Fibroblast of peridontal ligament (primary cell): ENCODE measurements around the gene DYRK2.

Source experiments
- DNase-seq: peaks from one replicate; pipeline ENCODE4 v3.0.0-alpha.2; 2010; ENCODE audit errors: extremely low read depth

DYRK2 gene

DNA sequence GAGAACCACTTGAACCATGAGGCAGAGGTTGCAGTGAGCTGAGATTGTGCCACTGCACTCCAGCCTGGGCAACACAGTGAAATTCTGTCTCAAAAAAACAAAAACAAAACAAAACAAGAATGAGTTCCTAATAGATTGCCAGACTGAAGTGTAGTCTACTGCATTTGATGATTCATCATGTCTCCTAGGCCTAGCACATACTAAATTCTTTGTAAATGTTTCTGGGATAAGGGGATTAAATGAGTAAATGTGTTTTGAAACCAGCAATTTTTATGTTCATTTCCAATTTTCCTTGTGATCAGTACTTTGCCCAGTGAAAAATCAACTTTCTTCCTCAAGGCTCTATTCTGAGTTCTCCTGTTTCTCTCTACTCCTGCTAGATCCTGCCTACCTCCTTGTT is 2.9 kb upstream of the DYRK2 start:
- peak; percentile 56 for DNase-seq

DNA sequence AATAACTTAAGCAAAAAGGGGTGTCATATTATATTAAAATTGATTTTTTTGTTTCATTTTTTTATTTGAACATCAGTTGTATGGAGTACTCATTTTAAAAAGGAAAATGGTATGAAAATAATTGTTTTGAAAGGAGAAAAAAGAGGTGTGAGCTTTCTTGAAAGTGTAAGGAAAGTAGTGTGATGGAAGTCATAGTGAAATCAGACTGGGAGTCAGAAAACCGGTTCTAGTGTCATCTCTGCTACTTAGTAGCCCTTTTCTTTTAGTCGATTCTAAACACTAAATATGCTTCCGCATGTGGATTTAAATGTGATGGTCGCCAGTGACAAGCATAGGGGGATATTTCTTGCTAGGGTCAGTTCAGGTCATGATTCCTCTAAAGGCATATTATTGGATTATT is 1.8 kb upstream of the DYRK2 start:
- no peak for DNase-seq

DNA sequence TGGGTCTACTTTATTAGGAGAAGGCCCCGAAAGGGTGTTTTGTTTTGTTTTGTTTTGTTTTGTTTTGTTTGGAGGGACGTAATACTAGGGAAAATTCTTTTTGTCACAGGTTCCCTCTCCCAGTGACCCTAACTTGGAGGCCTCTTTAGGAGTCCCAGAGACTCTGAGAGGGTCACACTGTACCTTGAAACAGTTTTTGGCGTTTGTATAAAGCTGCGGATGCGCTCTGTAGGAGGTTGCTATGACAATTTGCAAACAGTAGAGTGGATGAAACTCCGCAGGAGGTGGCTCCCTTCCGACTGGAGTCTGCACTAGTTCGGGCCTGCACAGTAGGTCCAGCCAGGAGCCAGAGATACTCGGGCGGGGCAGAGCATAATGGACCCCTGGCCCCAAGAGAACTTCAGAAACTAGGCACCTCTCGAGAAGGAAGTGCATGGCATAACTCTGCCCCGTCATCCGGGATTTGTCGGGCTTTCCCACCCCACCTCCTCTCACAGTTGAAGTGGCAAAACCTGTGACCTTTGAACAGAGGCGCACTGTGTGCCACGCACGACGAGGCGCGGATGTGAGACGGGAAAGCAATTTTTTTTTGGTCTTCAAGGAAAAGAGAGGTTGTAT is 1.3 kb upstream of the DYRK2 start:
- DNase-seq: no peak

DNA sequence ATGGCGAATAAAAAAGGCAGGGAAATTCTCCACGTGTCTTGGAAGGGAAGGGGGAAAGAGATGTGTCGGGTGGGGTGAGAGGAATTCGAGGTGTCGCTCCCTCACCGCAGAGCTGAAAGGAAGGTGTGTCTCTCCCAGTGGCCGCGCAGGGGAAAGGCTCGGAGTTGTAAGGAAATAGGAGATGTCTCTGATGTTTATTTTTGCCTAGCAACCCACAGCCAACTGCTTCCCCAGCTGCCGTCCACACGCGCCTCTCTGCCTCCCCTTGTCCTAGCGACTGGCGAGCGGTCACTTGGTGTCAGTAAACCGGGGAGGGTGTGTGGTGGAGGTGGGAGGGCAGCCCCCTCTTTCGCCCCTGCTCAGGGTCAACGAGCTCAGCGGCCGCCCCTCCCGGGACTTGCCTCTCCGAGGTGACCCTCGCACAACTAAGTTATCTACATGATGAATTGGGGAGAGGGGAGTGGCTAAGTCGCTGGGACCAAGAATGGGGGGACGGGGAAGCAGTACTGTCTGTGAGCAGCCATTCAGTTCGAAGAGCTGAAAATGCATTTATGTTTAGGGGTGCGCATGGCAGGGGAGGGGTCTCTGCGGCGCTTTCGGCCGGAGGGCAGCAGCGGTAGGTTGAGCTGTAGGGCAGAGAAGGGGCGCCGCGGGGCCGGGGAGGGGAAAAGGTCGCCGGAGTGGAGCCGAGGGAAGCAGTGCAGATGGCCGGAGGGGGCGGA is 585 bp upstream of the DYRK2 start:
- peak; percentile 82 for DNase-seq

DNA sequence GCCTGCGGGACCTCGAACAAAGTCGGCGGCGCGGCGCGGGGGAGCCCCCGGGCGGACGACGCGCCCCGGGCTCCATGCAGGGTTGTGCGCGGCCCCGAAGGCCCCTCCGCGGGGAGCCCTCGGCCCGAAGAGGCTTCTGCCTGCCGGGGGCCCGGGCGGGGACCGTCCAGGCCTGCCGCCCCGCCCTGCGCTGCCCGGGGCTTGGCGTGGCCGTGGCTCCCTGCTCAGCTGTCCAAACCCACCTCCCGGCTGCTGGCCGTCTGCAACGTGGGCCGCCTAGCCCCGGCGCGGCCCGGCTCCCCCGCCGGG is 670 bp downstream of the DYRK2 start:
- DNase-seq: no peak

DNA sequence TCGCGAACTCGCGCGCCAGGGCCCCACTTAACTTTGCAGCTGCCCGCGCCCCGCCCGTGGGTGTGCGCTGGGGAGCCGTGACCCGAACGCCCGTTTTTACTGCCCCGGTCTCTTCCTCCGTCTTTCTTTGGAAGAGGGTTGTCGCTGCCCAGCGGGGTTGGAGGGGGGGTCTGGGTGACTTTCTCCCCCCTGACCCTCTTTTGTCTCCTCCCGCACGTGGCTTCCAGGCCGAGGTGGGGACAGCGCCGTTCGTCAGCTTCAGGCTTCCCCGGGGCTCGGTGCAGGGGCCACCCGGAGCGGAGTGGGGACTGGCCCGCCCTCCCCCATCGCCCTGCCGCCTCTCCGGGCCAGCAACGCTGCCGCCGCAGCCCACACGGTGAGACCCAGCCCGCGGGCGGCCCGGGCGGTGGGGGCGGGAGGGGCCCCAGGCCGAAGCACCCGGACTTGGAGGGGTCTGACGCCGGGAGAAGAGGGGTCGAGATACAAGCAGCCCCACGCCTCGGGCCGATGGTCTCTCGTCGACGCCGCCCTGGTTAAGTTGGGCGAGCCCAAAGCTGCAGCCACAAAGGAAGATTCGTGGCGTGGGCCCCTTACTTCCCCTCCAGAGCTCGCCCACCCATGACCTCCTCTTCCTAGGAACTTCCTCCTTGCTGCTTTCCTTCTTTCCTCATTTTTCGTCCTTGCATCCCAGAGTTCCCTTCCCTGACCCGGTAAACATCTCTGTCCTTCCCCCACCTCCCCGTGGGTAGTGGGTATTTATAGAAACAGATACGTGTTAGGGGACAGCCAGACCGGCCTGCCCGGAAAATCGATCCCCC is 1.2 kb downstream of the DYRK2 start:
- DNase-seq: no peak

DNA sequence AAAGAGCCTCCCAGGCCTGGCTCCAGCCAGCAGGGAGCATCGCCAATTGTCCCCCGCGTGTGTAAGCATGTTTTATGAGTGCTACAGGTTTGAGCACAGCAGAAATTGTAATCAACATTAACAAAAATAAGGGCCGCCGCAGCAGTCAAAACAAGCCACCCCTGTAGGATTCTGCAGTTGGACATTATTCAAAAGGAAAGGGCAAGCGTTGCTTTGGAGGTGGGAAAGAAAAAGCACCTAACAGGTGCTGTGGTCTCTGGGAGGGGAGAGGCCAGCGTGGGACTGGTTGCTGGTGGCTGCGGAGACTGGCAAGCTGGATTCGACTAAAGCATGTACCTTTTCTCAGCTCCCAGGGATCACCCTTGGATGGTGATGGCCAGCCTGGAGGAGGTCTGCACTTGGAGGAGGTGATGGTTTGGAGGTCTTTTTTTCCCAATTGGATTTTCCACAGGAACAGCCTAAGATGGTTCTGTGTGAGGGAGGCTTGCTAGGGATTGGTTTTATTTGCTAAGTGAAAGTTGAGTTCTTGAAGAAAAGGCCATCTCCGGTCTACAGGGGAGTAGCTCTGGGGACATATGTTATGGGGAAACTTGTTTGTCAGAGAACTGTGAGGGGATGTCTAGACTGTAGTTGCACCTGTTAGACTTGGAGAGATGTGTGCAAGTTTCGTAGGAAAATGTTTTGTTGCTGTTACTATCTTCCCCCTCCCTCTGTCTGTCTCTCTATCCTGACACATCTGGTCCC is 2.0 kb downstream of the DYRK2 start:
- DNase-seq: no peak

DNA sequence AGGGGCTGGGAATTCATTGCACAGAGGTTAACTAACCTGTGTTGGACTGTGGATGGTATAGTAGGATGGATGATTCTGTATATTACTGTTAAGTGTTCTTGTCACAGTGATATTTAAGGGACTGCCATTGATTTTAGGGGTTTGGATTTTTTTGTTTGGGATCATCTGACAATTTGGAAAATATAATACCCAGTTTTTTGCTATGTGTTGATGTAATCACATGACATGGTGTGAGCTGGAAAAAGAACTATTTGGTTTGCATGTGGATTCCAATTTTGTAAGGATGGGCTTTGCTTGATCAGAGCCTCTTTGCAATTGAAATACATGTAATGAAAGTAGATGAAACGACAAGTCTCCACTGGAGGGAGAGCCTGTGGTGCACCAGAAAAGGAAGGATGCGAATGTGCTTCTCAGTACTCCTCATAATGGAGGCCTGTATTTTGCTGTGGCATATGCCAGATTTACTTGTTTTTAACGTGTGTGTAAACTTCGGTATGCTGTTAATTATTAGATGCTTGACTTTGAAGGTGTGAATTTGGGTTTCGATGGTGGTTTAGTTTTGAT is 2.7 kb downstream of the DYRK2 start:
- DNase-seq: peak; percentile 74

DNA sequence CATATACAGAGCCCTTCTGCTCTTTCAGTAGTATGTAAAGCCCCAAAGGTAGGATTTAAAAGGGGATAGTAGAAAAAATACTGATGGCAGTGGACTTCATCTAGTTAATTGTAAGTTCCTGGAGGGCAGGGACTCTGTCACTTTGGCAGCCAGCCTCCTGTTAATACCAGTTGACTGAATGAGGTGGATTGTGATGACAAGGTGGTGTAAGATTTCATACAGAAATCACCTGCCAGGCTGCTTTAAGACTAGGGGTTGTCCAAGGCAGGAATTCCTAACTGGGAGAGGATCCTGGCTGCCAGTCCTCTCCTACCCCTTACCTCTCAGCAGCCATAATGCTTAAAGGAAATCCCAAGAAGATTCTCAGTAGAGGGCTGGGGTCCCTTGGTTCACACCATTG is 7.3 kb downstream of the DYRK2 start:
- DNase-seq: no peak

DNA sequence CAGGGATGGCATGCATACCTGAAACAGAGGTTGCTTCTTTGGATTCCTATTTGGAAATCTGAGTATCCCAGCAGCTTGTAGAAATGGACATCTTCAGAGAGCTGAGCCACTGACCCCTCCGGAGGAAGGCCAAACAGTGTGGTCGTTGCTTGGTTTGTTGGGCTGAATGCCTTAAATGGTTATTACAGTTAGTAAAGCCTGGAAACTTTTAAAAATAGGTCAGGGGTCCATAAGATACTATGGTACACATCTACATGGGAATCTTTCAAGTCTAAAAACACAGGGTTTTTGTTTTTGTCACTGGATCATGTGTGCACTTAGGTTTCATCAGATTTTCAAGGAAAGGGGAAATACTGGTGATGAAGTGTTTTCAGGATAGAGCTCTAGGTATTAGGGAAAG is 7.7 kb downstream of the DYRK2 start:
- DNase-seq: peak; percentile 22

DNA sequence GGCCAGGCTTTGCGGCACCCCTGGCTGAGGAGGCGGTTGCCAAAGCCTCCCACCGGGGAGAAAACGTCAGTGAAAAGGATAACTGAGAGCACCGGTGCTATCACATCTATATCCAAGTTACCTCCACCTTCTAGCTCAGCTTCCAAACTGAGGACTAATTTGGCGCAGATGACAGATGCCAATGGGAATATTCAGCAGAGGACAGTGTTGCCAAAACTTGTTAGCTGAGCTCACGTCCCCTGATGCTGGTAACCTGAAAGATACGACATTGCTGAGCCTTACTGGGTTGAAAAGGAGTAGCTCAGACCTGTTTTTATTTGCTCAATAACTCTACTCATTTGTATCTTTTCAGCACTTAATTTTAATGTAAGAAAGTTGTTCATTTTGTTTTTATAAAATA is 9.9 kb downstream of the DYRK2 start:
- DNase-seq: no peak

DNA sequence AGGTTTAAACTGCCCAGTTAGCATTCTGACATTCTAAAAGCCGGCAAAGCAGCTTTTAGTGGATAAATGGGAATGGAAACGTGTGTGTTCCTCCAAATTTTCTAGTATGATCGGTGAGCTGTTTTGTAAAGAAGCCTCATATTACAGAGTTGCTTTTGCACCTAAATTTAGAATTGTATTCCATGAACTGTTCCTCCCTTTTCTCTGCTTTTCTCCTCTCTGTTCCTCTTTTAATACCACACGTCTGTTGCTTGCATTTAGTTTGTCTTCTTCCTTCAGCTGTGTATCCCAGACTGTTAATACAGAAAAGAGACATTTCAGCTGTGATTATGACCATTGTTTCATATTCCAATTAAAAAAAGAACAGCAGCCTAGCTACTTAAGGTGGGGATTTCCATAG is 10.7 kb downstream of the DYRK2 start:
- no peak for DNase-seq

DNA sequence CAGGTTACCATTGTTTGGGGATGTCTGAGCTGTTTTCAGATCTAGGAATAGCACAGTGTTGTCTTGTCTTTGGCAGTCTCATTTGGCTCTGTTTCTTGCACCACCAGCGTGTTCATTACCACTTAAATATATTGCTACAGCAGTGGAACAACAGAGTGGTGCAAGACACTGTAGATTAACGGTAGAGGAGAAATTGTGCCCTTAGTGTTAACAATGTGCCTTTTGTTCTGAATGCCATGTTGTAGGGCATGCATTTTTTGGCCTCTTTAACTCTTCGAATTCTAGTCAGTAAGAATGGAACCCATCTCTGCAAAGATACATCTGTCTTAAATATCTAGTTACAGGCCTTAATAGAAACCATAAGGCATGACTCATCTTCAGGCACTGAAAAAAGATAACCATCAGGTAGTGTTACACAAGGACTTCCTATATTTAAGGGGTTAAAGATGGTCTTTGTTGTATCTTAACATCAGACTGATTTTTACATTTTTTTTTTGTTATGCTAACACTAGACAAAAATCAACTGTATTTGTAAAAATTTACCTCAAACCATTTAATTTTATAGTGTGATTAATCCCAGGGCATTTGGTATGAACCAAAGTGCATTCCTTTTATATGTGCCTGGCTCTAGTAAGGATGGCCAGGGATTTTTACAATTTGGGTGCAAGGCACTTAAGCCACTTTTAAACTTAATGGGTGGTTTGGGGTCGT is 12.9 kb downstream of the DYRK2 start:
- peak; percentile 66 for DNase-seq

DNA sequence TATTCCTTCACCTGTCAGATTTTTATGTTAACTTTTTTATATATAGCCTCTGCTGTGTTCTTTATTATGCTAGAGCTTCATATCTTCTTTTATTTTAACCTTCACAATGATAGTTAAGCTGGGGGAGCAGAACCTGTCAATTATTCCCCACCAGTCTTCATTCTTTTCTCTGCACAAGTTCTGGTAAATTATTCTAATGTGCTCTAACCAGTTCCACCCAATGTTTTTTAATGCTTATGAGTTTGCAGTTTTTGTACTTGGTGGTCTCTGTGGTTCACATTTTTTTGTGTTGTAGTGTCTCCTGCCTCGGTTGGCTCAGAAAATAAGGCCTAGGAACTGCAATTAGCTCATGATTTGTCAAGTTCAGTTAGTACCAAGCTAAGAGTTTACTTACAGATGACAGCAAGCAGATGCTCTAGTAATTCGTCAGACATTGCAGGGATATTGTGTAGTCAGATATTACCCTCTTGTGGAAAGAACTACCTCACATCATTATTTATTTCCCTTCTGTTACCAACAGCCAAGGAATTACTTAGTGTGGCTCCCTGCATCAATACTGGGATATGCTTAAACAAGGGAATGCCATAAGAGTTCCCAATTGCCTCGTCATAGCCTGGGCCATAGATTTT is 14.5 kb downstream of the DYRK2 start:
- peak; percentile 85 for DNase-seq

DNA sequence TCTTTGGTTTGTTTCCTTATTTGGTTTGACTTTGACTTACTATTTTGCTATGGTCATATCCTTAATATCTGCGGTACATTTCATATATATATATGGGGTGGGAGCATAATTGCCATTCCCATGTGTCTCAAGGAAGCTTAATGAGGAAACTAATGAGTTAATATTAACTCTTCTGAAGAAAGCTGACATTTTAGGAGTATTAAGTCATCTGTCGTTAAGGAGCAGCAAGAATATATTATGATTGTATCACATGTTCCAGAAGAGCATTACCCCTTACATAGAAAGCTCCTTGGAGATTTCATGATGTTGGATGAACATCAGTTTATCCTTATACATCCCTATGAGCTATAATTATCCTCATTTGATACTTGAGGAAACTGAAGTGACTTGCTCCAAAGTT is 15.6 kb downstream of the DYRK2 start:
- no peak for DNase-seq

DNA sequence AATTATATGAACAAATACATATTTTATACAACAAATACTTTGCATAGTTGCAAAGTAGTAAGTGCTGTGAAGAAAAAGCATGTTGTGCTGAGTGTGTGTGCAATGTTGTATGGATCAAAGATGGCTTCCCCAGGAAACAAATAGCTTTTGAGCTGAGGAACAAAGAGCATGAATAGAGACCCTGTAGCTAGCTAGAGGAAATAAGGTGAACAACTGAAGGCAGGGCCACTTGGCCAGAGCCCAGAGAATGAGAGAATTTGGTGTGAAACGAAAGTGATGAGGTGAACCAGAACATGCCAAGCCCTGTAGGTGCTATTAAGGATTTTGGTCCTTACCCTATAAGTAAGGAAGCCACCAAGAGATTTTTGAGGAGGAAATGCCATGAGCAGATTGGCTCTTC is 17.1 kb downstream of the DYRK2 start:
- DNase-seq: no peak

DNA sequence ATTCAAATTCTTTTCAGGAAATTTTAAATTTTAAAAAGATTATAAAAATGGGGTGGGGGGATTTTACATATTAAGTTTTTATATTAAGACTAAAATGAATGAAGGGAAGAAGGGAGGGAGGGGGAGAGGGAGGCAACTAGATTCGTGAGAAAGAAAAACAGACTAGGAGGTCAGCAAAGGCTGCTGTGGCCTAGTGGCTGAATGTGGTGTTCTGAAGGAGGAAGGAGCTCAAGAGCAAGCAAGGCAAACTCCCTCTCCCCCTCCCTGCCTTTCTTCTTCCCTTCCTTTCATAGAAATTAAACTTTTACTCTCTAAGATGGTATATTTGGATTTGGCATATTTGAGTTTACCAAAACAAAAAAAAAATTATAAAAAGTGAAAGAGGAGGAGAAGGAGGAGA is 18.1 kb downstream of the DYRK2 start:
- DNase-seq: no peak

DNA sequence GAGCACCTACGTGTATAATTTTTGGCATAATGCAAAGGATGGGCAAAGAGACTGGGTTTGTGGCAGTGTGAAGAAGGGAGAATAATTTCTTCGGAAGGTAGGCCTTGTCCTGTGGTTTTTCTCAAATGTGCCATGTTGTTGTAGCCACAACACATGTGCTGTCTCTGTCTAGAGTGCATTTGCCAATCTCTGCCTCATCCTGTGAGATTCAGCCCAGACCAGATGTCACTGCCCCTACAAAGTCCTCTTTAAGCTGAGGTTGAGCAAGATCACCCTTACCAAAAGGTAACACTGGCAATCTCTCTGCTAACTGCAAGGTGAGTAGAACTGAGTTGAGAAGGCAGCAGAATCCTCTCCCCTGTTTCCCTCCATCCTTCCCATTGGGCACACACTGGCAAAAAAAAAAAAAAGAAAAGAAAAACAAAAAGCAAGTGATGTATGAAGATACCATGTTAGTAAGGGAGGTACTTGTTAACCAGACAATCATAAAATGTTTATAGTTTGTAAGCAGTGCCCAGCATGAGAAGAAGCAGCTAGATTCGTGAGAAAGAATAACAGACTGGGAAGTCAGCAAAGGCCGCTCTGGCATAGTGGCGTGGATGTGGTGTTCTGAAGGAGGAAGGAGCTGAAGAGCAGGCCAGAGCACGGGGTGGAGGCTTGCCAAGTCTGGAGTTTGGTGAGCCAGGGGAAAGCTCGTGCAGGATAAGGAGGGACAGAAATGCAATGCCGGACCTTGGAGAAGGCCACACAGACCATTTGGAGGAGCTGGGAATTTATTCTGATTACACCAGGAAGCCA is 18.9 kb downstream of the DYRK2 start:
- no peak for DNase-seq

DNA sequence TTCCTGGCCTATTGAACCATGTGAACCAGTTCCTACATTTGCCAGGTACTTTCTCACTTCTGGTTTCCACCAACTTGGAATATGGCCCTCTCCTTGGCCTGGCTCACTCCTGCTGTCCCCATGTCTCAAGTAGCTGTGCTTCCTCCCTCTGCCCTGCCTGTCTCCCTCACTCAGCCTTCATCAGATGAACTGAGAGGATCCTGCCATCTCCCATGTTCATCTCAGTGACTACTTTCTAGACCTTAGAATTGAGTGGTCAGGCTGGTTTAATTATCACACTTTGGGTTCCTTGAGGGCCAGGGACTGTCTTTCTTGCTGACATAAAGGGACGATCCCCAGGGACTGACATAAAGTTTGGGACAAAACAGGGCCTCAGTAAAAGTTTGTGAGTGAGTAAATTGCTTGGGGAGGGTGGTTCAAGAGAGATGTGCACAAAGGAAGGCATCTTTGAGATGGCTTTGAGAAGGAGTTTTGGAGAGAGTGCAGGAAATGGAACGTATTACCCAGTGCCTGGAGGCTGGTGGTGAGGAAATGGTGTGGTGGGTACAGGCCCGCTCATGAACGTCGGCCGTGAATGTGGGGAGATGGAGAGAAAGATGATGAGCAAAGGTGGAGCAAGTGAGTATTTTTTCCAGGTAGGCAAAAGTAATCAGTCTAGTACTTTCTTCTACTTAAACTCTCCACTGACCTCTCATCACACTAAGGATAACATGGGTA is 20.8 kb downstream of the DYRK2 start:
- no peak for DNase-seq
